SU-DHL-6 (cell line): ENCODE measurements around the gene CRB2.

Experiments used
- CTCF ChIP-seq: fragments of 200-600 bp; sonication (generic); IDR thresholded peaks from one replicate; pipeline ENCODE4 v1.5.1; 2017; ENCODE audit warnings: antibody characterized with exemption, mild to moderate bottlenecking, low read length, moderate library complexity; ENCODE audit not compliant: insufficient read depth, poor library complexity, severe bottlenecking
- EZH2phosphoT487 ChIP-seq: fragments of 200-600 bp; sonication (generic), shearing (Covaris generic); conservative IDR thresholded peaks from 2 replicates; pipeline ENCODE4 v1.6.1; 2018; ENCODE audit warnings: mild to moderate bottlenecking, antibody characterized with exemption, low read length, moderate library complexity, mixed read lengths

GRCh38 chr9:123414936-123415930 lies 59.2 kb downstream of the CRB2 start:
- no peak for TF ChIP-seq CTCF
- no peak for TF ChIP-seq EZH2phosphoT487
